HEK293T (cell line): ENCODE results near the gene MYO5B.

ENCODE experiments used
- ARNT ChIP-seq: fragments of 450-650 bp; IDR thresholded peaks from 2 replicates; pipeline ENCODE4 v1.6.1; 2017; ENCODE audit warnings: mild to moderate bottlenecking
- BHLHE40 ChIP-seq: fragments of 450-650 bp; IDR thresholded peaks from 2 replicates; pipeline ENCODE4 v1.6.1; 2016; ENCODE audit warnings: mild to moderate bottlenecking, moderate library complexity, borderline replicate concordance
- CTBP1 ChIP-seq: fragments of 450-650 bp; IDR thresholded peaks from 2 replicates; pipeline ENCODE4 v1.6.1; 2016; ENCODE audit warnings: borderline replicate concordance
- ELF4 ChIP-seq: fragments of 450-650 bp; IDR thresholded peaks from 2 replicates; pipeline ENCODE4 v1.6.1; 2017; ENCODE audit warnings: antibody characterized with exemption
- FOXA1 ChIP-seq: fragments of 450-650 bp; IDR thresholded peaks from 2 replicates; pipeline ENCODE4 v1.6.1; 2016; ENCODE audit warnings: mild to moderate bottlenecking
- FOXK2 ChIP-seq: fragments of 450-650 bp; IDR thresholded peaks from 2 replicates; pipeline ENCODE4 v1.6.1; 2016; ENCODE audit warnings: mild to moderate bottlenecking
- FOXM1 ChIP-seq: fragments of 450-650 bp; IDR thresholded peaks from 2 replicates; pipeline ENCODE4 v1.6.1; 2017; ENCODE audit warnings: mild to moderate bottlenecking, borderline replicate concordance
- HDGF ChIP-seq: fragments of 450-650 bp; IDR thresholded peaks from 2 replicates; pipeline ENCODE4 v1.6.1; 2017; ENCODE audit warnings: antibody characterized with exemption, borderline replicate concordance
- L3MBTL2 ChIP-seq: fragments of 450-650 bp; conservative IDR thresholded peaks from 2 replicates; pipeline ENCODE4 v1.6.1; 2016; ENCODE audit warnings: mild to moderate bottlenecking
- PKNOX1 ChIP-seq: fragments of 450-650 bp; IDR thresholded peaks from 2 replicates; pipeline ENCODE4 v1.6.1; 2016
- SP1 ChIP-seq: fragments of 450-650 bp; IDR thresholded peaks from 2 replicates; pipeline ENCODE4 v1.6.1; 2017
- SUZ12 ChIP-seq: fragments of 450-650 bp; IDR thresholded peaks from 2 replicates; pipeline ENCODE4 v1.6.1; 2016; ENCODE audit warnings: mild to moderate bottlenecking
- TARDBP ChIP-seq: fragments of 450-650 bp; IDR thresholded peaks from 2 replicates; pipeline ENCODE4 v1.6.1; 2016
- ZNF384 ChIP-seq: fragments of 450-650 bp; IDR thresholded peaks from 2 replicates; pipeline ENCODE4 v1.6.1; 2016

- no peak for TF ChIP-seq BHLHE40
- TF ChIP-seq FOXM1: no peak
- no peak for TF ChIP-seq TARDBP
- TF ChIP-seq CTBP1: no peak
- TF ChIP-seq SP1: no peak
- no peak for TF ChIP-seq ZNF384
- TF ChIP-seq FOXA1: no peak
- no peak for TF ChIP-seq ARNT
- TF ChIP-seq PKNOX1: no peak
- TF ChIP-seq FOXK2: no peak
- no peak for TF ChIP-seq HDGF
- no peak for TF ChIP-seq ELF4
- no peak for TF ChIP-seq SUZ12
- TF ChIP-seq L3MBTL2: no peak
Measured at GRCh38 chr18:50199346-50199855, 4.5 kb upstream of the MYO5B start.
